DOHH2 (cell line): Measurements from ENCODE around the gene IMMP2L.
"Not testable (repeated sequence)": the region's sequence is repeated elsewhere in the genome, so short reads cannot be mapped to it uniquely, and the experiment has no call there.

Source experiments
- H3F3A ChIP-seq: fragments of 200-600 bp; sonication (generic), shearing (Covaris generic); 2 replicates; pipeline ENCODE4 v1.6.0; 2016; ENCODE audit warnings: antibody characterized with exemption, mild to moderate bottlenecking; ENCODE audit not compliant: control insufficient read depth, insufficient read depth
- H3K27ac ChIP-seq: fragments of 200-600 bp; sonication (generic); 2 replicates; pipeline ENCODE4 v1.5.1; 2014; ENCODE audit warnings: low read depth, mild to moderate bottlenecking, low read length, moderate library complexity
- H3K27me3 ChIP-seq: fragments of 200-600 bp; sonication (generic); 2 replicates; pipeline ENCODE4 v1.6.1; 2014; ENCODE audit warnings: mild to moderate bottlenecking, low read length, mixed read lengths; ENCODE audit not compliant: control insufficient read depth
- H3K36me3 ChIP-seq: fragments of 200-600 bp; sonication (generic); 2 replicates; pipeline ENCODE4 v1.6.1; 2014; ENCODE audit warnings: mild to moderate bottlenecking, low read length, moderate library complexity, mixed read lengths; ENCODE audit not compliant: control insufficient read depth
- H3K4me1 ChIP-seq: fragments of 200-600 bp; sonication (generic); 2 replicates; pipeline ENCODE4 v1.6.1; 2014; ENCODE audit warnings: mild to moderate bottlenecking, low read length, mixed read lengths; ENCODE audit not compliant: control insufficient read depth
- H3K4me2 ChIP-seq: fragments of 200-600 bp; sonication (generic); 2 replicates; pipeline ENCODE4 v1.6.0; 2014; ENCODE audit warnings: mild to moderate bottlenecking, low read length, moderate library complexity
- H3K4me3 ChIP-seq: fragments of 200-600 bp; sonication (generic); 2 replicates; pipeline ENCODE4 v1.5.1; 2014; ENCODE audit warnings: mild to moderate bottlenecking, low read length, mixed read lengths
- H3K79me2 ChIP-seq: fragments of 200-600 bp; sonication (generic); 2 replicates; pipeline ENCODE4 v1.6.1; 2014; ENCODE audit warnings: mild to moderate bottlenecking, low read length, mixed read lengths; ENCODE audit not compliant: control insufficient read depth
- H3K9me2 ChIP-seq: fragments of 200-600 bp; sonication (generic); replicated peaks from 2 replicates; pipeline ENCODE4 v1.6.1; 2014; ENCODE audit warnings: mild to moderate bottlenecking, low read length, mixed read lengths; ENCODE audit not compliant: control insufficient read depth
- H3K9me3 ChIP-seq: fragments of 200-600 bp; sonication (generic); 2 replicates; pipeline ENCODE4 v1.6.1; 2014; ENCODE audit warnings: antibody characterized with exemption, low read length, mixed read lengths; ENCODE audit not compliant: control insufficient read depth, insufficient read depth
- H4K20me1 ChIP-seq: fragments of 200-600 bp; sonication (generic); 2 replicates; pipeline ENCODE4 v1.6.0; 2014; ENCODE audit warnings: low read depth, mild to moderate bottlenecking, antibody characterized with exemption, low read length, moderate library complexity; ENCODE audit not compliant: control insufficient read depth, insufficient read depth
- EZH2phosphoT487 ChIP-seq: fragments of 200-600 bp; sonication (generic); IDR thresholded peaks from 2 replicates; pipeline ENCODE4 v1.6.1; 2017; ENCODE audit warnings: borderline replicate concordance, mild to moderate bottlenecking, antibody characterized with exemption, low read length, moderate library complexity, mixed read lengths
- TF ChIP-seq, protein P1 (sequence below): fragments of 200-600 bp; sonication (generic); IDR thresholded peaks from one replicate; pipeline ENCODE4 v1.5.1; 2014; ENCODE audit warnings: antibody characterized with exemption, mild to moderate bottlenecking, low read depth, low read length; ENCODE audit not compliant: poor library complexity, severe bottlenecking

Gene IMMP2L

DNA sequence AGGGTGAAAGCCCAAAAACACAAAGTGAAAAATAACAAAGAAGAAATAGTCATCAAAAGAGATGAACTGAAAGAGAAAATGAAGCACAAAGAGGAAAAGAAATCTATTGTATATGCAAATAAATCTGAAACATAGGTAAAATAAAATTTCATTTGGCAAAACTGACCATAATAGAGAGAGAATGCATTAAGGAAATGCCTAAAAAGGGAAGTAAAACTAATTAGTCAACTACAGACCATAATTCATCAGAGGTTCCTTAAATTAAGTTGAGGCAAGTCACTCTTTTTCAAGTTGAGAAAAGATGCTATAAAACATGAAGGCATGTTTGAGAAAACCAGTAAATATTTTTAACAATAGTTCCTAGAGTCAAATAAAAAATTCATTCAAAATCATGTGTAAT lies 238.1 kb downstream of the IMMP2L start:
- peaks cover 10% of the 10 kb centered on the region for H3K4me1 ChIP-seq
- no peaks in the 10 kb centered on the region for H4K20me1 ChIP-seq
- no peak overlapping the region for H3K4me3 ChIP-seq
- H3K9me2 ChIP-seq = no peaks in the 10 kb centered on the region
- H3K4me2 ChIP-seq = no peak overlapping the region
- H3K36me3 ChIP-seq = no peaks in the 10 kb centered on the region
- no peaks in the 10 kb centered on the region for H3K27me3 ChIP-seq
- TF ChIP-seq, protein P1, sequence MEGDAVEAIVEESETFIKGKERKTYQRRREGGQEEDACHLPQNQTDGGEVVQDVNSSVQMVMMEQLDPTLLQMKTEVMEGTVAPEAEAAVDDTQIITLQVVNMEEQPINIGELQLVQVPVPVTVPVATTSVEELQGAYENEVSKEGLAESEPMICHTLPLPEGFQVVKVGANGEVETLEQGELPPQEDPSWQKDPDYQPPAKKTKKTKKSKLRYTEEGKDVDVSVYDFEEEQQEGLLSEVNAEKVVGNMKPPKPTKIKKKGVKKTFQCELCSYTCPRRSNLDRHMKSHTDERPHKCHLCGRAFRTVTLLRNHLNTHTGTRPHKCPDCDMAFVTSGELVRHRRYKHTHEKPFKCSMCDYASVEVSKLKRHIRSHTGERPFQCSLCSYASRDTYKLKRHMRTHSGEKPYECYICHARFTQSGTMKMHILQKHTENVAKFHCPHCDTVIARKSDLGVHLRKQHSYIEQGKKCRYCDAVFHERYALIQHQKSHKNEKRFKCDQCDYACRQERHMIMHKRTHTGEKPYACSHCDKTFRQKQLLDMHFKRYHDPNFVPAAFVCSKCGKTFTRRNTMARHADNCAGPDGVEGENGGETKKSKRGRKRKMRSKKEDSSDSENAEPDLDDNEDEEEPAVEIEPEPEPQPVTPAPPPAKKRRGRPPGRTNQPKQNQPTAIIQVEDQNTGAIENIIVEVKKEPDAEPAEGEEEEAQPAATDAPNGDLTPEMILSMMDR = no peak
- TF ChIP-seq EZH2phosphoT487 = no peak
- H3F3A ChIP-seq = no peaks in the 10 kb centered on the region
- H3K27ac ChIP-seq = no peak overlapping the region
- no peaks in the 10 kb centered on the region for H3K9me3 ChIP-seq
- H3K79me2 ChIP-seq = no peaks in the 10 kb centered on the region

DNA sequence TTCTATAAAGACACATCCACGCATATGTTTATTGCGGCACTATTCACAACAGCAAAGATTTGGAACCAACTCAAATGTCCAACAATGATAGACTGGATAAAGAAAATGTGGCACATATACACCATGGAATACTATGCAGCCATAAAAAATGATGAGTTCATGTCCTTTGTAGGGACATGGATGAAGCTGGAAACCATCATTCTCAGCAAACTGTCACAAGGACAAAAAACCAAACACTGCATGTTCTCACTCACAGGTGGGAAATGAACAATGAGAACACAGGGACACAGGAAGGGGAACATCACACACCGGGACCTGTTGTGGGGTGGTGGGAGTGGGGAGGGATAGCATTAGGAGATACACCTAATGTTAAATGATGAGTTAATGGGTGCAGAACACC lies 238.6 kb downstream of the IMMP2L start:
- not testable (repeated sequence) for H3K4me2 ChIP-seq, H3K27me3 ChIP-seq, H3K9me2 ChIP-seq, H3K27ac ChIP-seq, H4K20me1 ChIP-seq, H3K79me2 ChIP-seq, H3K9me3 ChIP-seq, H3F3A ChIP-seq, H3K36me3 ChIP-seq, H3K4me3 ChIP-seq, H3K4me1 ChIP-seq

DNA sequence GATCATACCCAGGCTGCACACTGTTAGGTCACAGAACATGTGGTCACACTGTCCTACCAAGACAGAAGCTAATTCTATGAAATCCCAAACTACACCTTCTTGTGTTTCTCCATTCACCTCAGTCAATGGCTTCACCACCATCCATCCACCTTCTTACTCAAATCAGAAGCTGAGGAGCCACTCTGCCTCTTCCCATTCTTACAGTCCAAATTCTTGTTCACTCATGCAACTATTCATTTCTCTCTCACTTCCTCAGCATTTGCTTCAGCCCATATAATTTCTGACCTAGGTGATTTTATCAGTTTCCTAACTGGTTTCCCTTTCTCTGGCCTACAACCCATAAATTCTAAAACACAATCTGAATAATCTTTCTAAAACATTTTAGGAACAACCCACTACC lies 242.2 kb downstream of the IMMP2L start:
- Histone ChIP-seq H3K27ac (no peak overlapping the region), H3K4me2 (no peak overlapping the region), H3K79me2 (no peaks in the 10 kb centered on the region), H3F3A (no peaks in the 10 kb centered on the region), H3K27me3 (no peaks in the 10 kb centered on the region), H3K4me3 (no peak overlapping the region), H3K36me3 (no peaks in the 10 kb centered on the region), H4K20me1 (no peaks in the 10 kb centered on the region), H3K9me2 (no peaks in the 10 kb centered on the region), H3K4me1 (peaks cover 6% of the 10 kb centered on the region), H3K9me3 (no peaks in the 10 kb centered on the region)
- no peak for TF ChIP-seq EZH2phosphoT487
- TF ChIP-seq, protein P1 = no peak

DNA sequence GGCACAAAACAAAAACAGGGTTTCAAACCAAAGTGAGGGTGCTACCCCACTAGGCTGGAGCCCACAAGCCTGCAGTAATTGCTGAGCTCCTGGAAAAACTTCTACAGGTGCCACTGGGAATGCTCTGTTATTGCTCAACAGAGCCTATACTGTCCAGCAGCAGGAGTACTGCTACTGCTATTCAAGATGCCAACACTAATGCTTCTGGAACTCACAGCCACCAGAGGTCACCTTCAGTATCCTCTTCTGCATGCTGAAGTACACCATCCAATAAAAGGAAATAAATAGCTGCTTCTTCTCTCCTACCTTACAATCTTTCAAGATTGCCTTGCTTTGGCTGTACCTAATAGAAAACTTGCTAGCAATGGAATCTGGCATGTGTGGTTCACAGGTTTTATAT lies 249.3 kb downstream of the IMMP2L start:
- Histone ChIP-seq H3K4me2 (no peak overlapping the region), H3F3A (no peaks in the 10 kb centered on the region)

More for the DNA sequence above, 249.3 kb downstream of the IMMP2L start:
- H3K9me2 ChIP-seq = no peaks in the 10 kb centered on the region
- H3K27ac ChIP-seq = no peak overlapping the region
- H4K20me1 ChIP-seq = no peaks in the 10 kb centered on the region
- H3K36me3 ChIP-seq = no peaks in the 10 kb centered on the region
- H3K79me2 ChIP-seq = no peaks in the 10 kb centered on the region
- no peaks in the 10 kb centered on the region for H3K9me3 ChIP-seq
- H3K4me1 ChIP-seq = no peaks in the 10 kb centered on the region
- no peak overlapping the region for H3K4me3 ChIP-seq
- H3K27me3 ChIP-seq = no peaks in the 10 kb centered on the region
- no peak for TF ChIP-seq EZH2phosphoT487
- TF ChIP-seq, protein P1 = no peak
